A549 (cell line): ENCODE measurements around the gene EDARADD.

Experiments
- EP300 ChIP-seq, 2 experiments: fragments of >200 bp; sonication (Bioruptor Twin); formaldehyde crosslinking; IDR thresholded peaks; 2 replicates in 1 of 2; 3 replicates in 1 of 2; pipeline ENCODE4 v1.6.1; 2016 to 2017
- FOXS1 ChIP-seq: fragments of 250-450 bp; sonication (Bioruptor Pico); IDR thresholded peaks from 2 replicates; pipeline ENCODE4 v1.5.0; 2020; ENCODE audit warnings: mild to moderate bottlenecking, moderate library complexity
- MYC ChIP-seq: IDR thresholded peaks from 2 replicates; pipeline ENCODE4 v1.6.1; 2012; ENCODE audit warnings: mild to moderate bottlenecking, inconsistent platforms, low read length, improper control_type of control experiment, borderline replicate concordance
- POLR2A ChIP-seq: IDR thresholded peaks from 2 replicates; pipeline ENCODE4 v1.6.1; 2012; ENCODE audit warnings: mild to moderate bottlenecking, low read length
- RAD21 ChIP-seq, 2 experiments: fragments of >200 bp in 1 of 2; sonication (Bioruptor Twin) in 1 of 2; formaldehyde crosslinking in 1 of 2; IDR thresholded peaks in 1 of 2; conservative IDR thresholded peaks in 1 of 2; 2 replicates in 1 of 2; 3 replicates in 1 of 2; pipeline ENCODE4 v1.6.1; 2012 to 2018; ENCODE audit warnings: inconsistent platforms in 1 of 2
- REST ChIP-seq: fragments of 200-600 bp; sonication (generic); IDR thresholded peaks from 2 replicates; pipeline ENCODE4 v1.6.1; 2016; ENCODE audit warnings: antibody characterized with exemption, mild to moderate bottlenecking, moderate library complexity
- TP53 ChIP-seq: fragments of 250-450 bp; sonication (Bioruptor Pico); IDR thresholded peaks from 2 replicates; pipeline ENCODE4 v1.5.0; 2021; ENCODE audit warnings: mild to moderate bottlenecking, moderate library complexity
- TF ChIP-seq, protein P1 (sequence below): fragments of >200 bp; sonication (Bioruptor Twin); formaldehyde crosslinking; IDR thresholded peaks from 3 replicates; pipeline ENCODE4 v1.5.1; 2016
- TF ChIP-seq, protein P2 (sequence below): IDR thresholded peaks from 2 replicates; pipeline ENCODE4 v1.6.1; 2012; ENCODE audit warnings: low read depth, borderline replicate concordance

DNA sequence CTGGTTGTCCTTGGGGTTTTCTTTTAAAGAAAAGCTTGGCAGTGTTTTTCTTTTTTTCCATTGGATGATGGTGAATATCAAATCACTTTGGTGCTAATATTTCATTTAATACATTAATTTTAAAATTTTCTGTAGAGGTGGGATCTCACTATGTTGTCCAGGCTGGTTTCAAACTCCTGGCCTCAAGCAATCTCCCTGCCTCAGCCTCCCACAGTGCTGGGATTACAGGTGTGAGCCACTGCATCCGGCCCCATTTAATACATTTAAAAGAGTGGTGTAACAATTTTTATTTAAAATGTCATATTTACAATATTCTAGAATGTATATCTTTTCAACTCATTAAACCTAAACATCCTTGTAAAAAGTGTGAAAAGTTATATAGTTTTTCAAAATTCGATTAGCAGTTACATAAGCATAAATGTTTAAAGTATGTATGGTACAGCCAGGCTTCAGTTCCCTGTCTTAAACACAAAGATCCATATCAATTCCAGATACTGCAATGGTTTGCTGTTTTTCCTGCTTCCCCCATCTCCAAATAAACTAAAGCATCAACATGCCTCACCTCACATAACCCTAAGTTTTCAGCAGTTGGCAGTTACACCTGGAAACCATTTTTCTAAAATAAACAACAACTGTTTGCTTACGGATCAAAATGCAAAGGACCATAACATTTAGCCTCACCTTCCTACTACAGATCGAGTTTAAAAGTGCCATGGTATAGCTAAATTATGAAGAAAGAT is 120.8 kb downstream of the EDARADD start:
- TF ChIP-seq, protein P1, sequence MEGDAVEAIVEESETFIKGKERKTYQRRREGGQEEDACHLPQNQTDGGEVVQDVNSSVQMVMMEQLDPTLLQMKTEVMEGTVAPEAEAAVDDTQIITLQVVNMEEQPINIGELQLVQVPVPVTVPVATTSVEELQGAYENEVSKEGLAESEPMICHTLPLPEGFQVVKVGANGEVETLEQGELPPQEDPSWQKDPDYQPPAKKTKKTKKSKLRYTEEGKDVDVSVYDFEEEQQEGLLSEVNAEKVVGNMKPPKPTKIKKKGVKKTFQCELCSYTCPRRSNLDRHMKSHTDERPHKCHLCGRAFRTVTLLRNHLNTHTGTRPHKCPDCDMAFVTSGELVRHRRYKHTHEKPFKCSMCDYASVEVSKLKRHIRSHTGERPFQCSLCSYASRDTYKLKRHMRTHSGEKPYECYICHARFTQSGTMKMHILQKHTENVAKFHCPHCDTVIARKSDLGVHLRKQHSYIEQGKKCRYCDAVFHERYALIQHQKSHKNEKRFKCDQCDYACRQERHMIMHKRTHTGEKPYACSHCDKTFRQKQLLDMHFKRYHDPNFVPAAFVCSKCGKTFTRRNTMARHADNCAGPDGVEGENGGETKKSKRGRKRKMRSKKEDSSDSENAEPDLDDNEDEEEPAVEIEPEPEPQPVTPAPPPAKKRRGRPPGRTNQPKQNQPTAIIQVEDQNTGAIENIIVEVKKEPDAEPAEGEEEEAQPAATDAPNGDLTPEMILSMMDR, result no peak
- TF ChIP-seq POLR2A (no peak), EP300 (IDR thresholded peaks at IDR 0.05) (no peak), MYC (no peak), TP53 (CRISPR knock-in tag) (no peak), FOXS1 (CRISPR knock-in tag) (no peak), RAD21 (conservative IDR thresholded peaks at IDR 0.05 in 1 of 2, IDR thresholded peaks at IDR 0.05 in 1 of 2) (no peak), REST (no peak)
- TF ChIP-seq, protein P2, sequence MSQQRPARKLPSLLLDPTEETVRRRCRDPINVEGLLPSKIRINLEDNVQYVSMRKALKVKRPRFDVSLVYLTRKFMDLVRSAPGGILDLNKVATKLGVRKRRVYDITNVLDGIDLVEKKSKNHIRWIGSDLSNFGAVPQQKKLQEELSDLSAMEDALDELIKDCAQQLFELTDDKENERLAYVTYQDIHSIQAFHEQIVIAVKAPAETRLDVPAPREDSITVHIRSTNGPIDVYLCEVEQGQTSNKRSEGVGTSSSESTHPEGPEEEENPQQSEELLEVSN, result no peak
